Endodermal cell (in vitro differentiated cells): Measurements from ENCODE around the gene FGFR2. TPM values are rescaled to one million over a fixed set of nuclear protein-coding genes. Genes with fewer than 3 reads are reported as not detected.
A peak's percentile ranks its signal among the peaks of the same experiment; 100 is the strongest.

ENCODE experiments used
- DNase-seq: peaks from one replicate; pipeline ENCODE4 v3.0.0-alpha.2; 2017
- H3K27ac ChIP-seq: 2 replicates; pipeline ENCODE4 v1.5.1; 2013; ENCODE audit warnings: mild to moderate bottlenecking, low read depth, low read length, moderate library complexity
- H3K27me3 ChIP-seq: 2 replicates; pipeline ENCODE4 v1.6.1; 2013; ENCODE audit warnings: mild to moderate bottlenecking, low read length, moderate library complexity; ENCODE audit not compliant: insufficient read depth, control insufficient read depth, poor library complexity, severe bottlenecking
- H3K36me3 ChIP-seq: 2 replicates; pipeline ENCODE4 v1.7.0; 2013; ENCODE audit warnings: mild to moderate bottlenecking, low read length, moderate library complexity; ENCODE audit not compliant: control insufficient read depth, insufficient read depth
- H3K4me1 ChIP-seq: one replicate; pipeline ENCODE4 v1.7.0; 2013; ENCODE audit warnings: low read length; ENCODE audit not compliant: control insufficient read depth, insufficient read depth
- H3K4me3 ChIP-seq: 2 replicates; pipeline ENCODE4 v1.5.1; 2013; ENCODE audit warnings: mild to moderate bottlenecking, low read length, moderate library complexity
- H3K9ac ChIP-seq: 2 replicates; pipeline ENCODE4 v1.6.1; 2013; ENCODE audit warnings: mild to moderate bottlenecking, low read length, moderate library complexity; ENCODE audit not compliant: poor library complexity, severe bottlenecking; ENCODE audit errors: extremely low read depth
- H3K9me3 ChIP-seq: 2 replicates; pipeline ENCODE4 v1.6.1; 2013; ENCODE audit warnings: mild to moderate bottlenecking, low read length, moderate library complexity; ENCODE audit not compliant: control insufficient read depth
- H3K27ac Mint-ChIP-seq: 2 replicates; pipeline ENCODE4 v1.8.0; 2020; ENCODE audit warnings: mixed read lengths
- H3K27me3 Mint-ChIP-seq: 2 replicates; pipeline ENCODE4 v1.8.0; 2021; ENCODE audit warnings: mild to moderate bottlenecking, mixed read lengths; ENCODE audit not compliant: insufficient read depth
- H3K36me3 Mint-ChIP-seq: 2 replicates; pipeline ENCODE4 v1.8.0; 2020; ENCODE audit warnings: low read depth, mixed read lengths
- H3K4me1 Mint-ChIP-seq: 2 replicates; pipeline ENCODE4 v1.8.0; 2020; ENCODE audit warnings: mixed read lengths
- H3K4me3 Mint-ChIP-seq: 2 replicates; pipeline ENCODE4 v1.8.0; 2020; ENCODE audit warnings: mild to moderate bottlenecking, moderate library complexity, mixed read lengths
- H3K9me3 Mint-ChIP-seq: 2 replicates; pipeline ENCODE4 v1.8.0; 2020; ENCODE audit warnings: mild to moderate bottlenecking, mixed read lengths
- WGBS, 2 experiments: methylation state at CpG; one replicate each; pipeline versions ENCODE4 v1.1.5 to v1.1.7; 2013; ENCODE audit warnings: missing lambda C conversion rate in 2 of 2, mixed read lengths in 1 of 2; ENCODE audit not compliant: insufficient coverage in 1 of 2, insufficient read length in 1 of 2; 5-methylcytosine and 5-hydroxymethylcytosine counted together
- total RNA-seq, 2 donors: library from RNA; stranded (reverse); fragmentation: NEBNext Ultra II Directional in 1 of 2; extraction: Animal tissue kit (Norgen Biotek cat#: 25700) in 1 of 2; gene quantifications; 2 replicates in 1 of 2; 3 replicates in 1 of 2; pipeline ENCODE4 v1.2.1, GENCODE V29; 2021
- TF ChIP-seq, protein P1 (sequence below): fragments of 200-600 bp; sonication (generic); conservative IDR thresholded peaks from 2 replicates; pipeline ENCODE4 v1.5.0; 2021; ENCODE audit warnings: antibody characterized with exemption, mild to moderate bottlenecking

Gene FGFR2
- total RNA-seq, 2 donors from 2014 or later, result 56.5 to 77.0 TPM

DNA sequence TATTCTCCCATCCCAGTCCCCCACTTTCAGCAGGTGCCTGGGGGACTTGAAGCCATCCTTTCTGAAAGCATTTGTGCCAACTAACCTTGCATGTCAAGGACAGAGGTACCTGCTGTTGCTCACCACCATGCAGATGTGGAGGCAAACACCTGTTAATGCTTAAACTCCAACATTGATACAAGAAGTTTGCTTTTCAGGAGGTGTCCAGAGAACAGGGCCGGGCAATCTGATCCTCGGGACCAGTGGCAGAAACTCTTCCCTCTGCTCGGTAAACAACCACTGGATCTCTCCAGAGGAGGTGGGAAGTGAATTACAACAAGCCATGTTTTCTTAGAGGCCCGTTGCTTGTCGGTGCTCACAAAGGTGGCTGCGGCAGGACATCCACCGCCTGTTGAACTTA, 54.7 kb downstream of the FGFR2 start:
- peaks cover 9% of the 10 kb centered on the region for H3K4me1 ChIP-seq
- TF ChIP-seq, protein P1, sequence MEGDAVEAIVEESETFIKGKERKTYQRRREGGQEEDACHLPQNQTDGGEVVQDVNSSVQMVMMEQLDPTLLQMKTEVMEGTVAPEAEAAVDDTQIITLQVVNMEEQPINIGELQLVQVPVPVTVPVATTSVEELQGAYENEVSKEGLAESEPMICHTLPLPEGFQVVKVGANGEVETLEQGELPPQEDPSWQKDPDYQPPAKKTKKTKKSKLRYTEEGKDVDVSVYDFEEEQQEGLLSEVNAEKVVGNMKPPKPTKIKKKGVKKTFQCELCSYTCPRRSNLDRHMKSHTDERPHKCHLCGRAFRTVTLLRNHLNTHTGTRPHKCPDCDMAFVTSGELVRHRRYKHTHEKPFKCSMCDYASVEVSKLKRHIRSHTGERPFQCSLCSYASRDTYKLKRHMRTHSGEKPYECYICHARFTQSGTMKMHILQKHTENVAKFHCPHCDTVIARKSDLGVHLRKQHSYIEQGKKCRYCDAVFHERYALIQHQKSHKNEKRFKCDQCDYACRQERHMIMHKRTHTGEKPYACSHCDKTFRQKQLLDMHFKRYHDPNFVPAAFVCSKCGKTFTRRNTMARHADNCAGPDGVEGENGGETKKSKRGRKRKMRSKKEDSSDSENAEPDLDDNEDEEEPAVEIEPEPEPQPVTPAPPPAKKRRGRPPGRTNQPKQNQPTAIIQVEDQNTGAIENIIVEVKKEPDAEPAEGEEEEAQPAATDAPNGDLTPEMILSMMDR, result no peak

DNA sequence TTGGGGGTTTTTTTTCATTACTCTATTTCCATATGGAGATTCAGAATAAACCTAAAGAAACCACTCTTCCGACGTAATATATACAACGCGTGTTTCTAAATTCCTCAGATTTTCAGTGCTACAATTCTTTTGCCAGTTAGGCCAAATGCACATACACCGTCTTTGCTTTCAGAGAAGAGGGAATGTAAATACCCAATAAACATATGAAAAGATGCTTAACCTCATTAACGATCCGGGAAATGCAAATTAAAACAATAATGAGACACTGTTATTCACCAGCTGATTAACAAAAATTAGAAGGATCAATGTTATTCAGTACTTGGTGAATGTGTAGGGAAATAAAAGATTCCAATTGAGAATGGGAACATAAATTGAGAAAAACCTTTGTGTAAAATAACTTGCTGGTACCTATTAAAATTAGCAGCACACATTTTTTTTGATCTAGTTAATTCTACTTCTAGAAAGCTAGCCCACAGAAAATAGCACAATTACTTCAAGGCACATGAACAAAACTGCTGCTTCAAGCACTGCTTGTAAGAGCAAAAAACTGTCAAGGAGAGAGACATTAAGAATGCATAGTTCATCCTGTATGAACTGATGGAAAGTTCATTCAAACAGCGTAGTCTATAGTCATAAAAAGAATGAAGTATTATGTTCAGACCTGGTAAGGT, 56.7 kb downstream of the FGFR2 start:
- Mint-ChIP-seq H3K4me1 (peaks cover 24% of the 10 kb centered on the region), H3K27ac (no peak overlapping the region), H3K27me3 (no peaks in the 10 kb centered on the region), H3K36me3 (peaks cover 67% of the 10 kb centered on the region), H3K9me3 (peaks cover 4% of the 10 kb centered on the region), H3K4me3 (no peak overlapping the region)
- Histone ChIP-seq H3K27me3 (no peaks in the 10 kb centered on the region), H3K9ac (no peak overlapping the region), H3K4me1 (peaks cover 9% of the 10 kb centered on the region), H3K27ac (no peak overlapping the region), H3K9me3 (peaks cover 12% of the 10 kb centered on the region), H3K4me3 (no peak overlapping the region), H3K36me3 (peaks cover 62% of the 10 kb centered on the region)
- no peak for DNase-seq
- TF ChIP-seq, protein P1, result no peak
- WGBS, 2 experiments, result 70 to 93% methylated on average over 5 to 8 of the region's 8 CpGs

More for the DNA sequence above, 54.7 kb downstream of the FGFR2 start:
- no peak for DNase-seq
- Mint-ChIP-seq H3K9me3 (peaks cover 4% of the 10 kb centered on the region), H3K36me3 (peaks cover 64% of the 10 kb centered on the region), H3K27me3 (no peaks in the 10 kb centered on the region), H3K27ac (peak overlapping the region; percentile 76), H3K4me3 (no peak overlapping the region), H3K4me1 (peaks cover 24% of the 10 kb centered on the region)
- 88 to 90% methylated on average over 6 to 7 of the region's 7 CpGs for WGBS, 2 experiments
- H3K4me3 ChIP-seq, result no peak overlapping the region
- H3K27ac ChIP-seq, result no peak overlapping the region
- no peak overlapping the region for H3K9ac ChIP-seq
- H3K27me3 ChIP-seq, result no peaks in the 10 kb centered on the region
- peaks cover 12% of the 10 kb centered on the region for H3K9me3 ChIP-seq
- H3K36me3 ChIP-seq, result peaks cover 57% of the 10 kb centered on the region

DNA sequence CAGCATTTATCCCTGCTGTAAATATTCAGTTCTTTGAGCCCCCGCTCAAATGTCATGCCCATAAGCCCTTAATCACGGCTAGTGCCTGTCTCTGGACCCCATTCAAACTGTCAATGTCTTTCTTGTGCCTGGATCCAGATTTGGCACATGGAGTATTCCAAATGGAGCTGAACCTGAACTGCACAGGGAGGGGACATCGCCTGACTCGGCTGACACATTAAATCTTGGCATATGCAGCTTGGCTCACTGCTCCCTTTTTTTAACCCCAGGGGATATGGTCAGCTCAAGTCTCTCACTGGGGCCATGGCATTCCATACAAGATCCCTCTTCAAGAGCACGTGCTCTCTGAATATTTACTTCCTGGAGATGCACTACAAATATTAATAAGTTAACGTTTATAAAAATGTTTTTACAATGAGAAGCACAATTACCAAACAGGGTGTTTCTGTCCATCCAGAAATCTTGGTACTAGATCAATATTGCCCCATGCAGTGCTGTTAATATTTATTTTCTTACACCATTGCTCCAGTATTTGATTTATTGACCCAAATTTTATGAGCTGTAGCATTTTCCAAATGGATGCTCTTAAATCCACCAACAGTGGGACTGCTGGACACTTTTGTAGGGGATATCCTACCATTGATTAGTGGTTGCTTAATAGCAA, 57.4 kb downstream of the FGFR2 start:
- DNase-seq, result no peak
- peaks cover 59% of the 10 kb centered on the region for H3K36me3 ChIP-seq
- peaks cover 12% of the 10 kb centered on the region for H3K9me3 ChIP-seq
- 89 to 97% methylated on average over 6 of the region's 6 CpGs for WGBS, 2 experiments
- no peak overlapping the region for H3K27ac ChIP-seq
- no peak overlapping the region for H3K4me3 Mint-ChIP-seq
- peaks cover 9% of the 10 kb centered on the region for H3K4me1 ChIP-seq
- no peaks in the 10 kb centered on the region for H3K27me3 Mint-ChIP-seq
- no peak overlapping the region for H3K27ac Mint-ChIP-seq
- H3K9me3 Mint-ChIP-seq, result peaks cover 4% of the 10 kb centered on the region
- no peak overlapping the region for H3K9ac ChIP-seq
- no peak overlapping the region for H3K4me3 ChIP-seq
- H3K36me3 Mint-ChIP-seq, result peaks cover 66% of the 10 kb centered on the region
- peaks cover 24% of the 10 kb centered on the region for H3K4me1 Mint-ChIP-seq
- TF ChIP-seq, protein P1, result no peak
- H3K27me3 ChIP-seq, result no peaks in the 10 kb centered on the region
